Measurements from ENCODE around the gene PCGF3.
"Not testable (repeated sequence)": the region's sequence is repeated elsewhere in the genome, so short reads cannot be mapped to it uniquely, and the experiment has no call there.

The PCGF3 gene

DNA sequence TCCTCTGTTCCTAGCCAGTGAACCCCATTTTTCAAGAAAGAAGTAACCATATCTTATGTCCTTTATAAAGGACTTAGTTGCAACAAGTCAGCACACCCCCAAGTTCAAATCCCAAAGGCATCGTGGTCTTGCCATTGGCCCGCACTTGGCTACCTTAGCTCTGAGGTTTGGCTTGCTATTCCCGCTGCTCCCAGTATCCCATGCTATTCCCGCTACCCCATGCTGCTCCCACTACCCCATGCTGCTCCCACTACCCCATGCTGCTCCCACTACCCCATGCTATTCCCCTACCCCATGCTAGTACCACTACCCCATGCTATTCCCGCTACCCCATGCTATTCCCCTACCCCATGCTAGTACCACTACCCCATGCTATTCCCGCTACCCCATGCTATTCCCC is 37.4 kb upstream of the PCGF3 start:
- not testable (repeated sequence) for DNase-seq

DNA sequence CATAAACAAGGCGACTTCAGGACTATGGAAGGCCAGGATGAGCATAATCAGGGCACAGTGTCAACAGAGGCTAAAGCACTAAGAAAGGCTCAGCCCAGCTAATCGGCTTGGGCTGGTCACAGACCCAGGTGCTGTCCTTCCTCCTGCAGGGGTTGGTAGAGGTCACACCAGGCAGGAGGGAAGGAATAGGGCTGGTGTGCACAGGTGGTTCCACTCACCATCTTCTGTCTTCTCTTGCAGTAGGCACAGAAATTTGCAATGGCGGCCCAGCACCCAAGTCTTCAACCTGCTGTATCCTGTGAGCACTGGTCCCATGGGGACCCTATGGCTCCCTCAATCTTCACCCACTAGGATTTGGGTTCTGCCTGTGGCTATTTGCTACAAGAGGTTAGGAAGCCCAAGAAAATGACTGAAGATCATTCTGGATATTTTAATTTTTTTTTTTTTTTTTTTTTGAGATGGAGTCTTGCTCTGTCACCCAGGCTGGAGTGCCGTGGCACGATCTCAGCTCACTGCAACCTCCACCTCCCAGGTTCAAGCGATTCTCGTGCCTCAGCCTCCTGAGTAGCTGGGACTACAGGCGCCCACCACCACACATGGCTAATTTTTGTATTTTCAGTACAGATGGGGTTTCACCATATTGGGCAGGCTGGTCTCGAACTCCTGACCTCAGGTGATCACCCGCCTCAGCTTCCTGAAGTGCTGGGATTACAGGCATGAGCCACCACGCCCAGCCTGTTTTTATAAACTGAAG is 35.6 kb upstream of the PCGF3 start:
- not testable (repeated sequence) for DNase-seq

DNA sequence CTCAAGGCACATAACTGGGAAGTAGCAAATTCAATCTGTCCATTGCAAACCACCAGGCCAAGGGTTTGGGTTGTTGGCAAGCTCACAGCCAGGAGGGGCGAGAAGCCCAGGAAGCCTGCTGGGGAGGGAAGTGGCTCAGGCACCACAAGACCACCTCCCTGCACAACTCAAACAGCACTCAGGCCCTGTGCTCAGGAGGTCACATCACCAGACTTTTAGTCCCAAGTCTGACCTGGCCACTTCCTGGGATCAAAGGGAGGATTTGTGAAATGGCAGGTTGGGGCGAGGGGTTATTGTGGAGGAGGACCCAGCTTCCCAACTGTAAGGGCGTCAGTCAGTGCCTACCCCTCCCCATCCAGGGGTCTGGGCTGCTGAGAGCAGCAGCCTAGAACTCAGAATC is 33.9 kb upstream of the PCGF3 start:
- DNase-seq = no peak

DNA sequence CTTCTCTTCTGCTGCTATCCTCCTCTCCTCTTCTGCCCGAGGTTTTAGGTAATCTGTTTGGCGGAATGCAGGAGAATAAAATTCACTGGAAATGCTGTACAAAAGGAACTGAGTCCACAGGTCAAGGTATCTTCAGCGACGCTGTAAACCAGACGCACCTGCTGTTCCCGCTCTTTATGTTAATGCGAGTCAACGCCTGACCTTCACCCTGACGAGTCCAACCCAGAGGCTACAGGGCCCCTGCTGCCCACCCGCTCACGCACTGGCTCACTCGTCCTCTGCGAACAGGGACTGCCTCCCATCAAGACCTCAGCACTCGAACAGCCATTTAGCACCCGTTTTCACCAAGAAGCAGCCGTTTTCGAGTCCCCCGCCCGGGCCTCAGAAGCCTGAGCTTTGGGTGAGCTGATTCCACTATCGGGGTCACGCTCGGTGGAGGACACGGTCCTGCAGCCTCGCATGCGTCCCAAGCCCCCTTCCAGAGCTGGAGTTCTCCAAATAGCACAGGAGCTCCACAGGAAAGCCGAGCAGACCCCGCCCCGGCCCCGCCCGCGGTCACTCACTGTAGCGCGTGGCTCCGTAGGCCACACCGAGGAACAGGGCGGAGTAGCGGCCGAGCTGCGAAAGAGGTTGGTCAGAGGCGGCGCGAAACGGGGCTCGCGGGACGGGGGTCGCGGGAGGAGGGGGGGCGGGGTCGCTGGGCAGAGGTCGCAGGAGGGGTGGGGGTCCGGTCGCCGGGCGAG is 32.1 kb upstream of the PCGF3 start:
- no peak for DNase-seq

DNA sequence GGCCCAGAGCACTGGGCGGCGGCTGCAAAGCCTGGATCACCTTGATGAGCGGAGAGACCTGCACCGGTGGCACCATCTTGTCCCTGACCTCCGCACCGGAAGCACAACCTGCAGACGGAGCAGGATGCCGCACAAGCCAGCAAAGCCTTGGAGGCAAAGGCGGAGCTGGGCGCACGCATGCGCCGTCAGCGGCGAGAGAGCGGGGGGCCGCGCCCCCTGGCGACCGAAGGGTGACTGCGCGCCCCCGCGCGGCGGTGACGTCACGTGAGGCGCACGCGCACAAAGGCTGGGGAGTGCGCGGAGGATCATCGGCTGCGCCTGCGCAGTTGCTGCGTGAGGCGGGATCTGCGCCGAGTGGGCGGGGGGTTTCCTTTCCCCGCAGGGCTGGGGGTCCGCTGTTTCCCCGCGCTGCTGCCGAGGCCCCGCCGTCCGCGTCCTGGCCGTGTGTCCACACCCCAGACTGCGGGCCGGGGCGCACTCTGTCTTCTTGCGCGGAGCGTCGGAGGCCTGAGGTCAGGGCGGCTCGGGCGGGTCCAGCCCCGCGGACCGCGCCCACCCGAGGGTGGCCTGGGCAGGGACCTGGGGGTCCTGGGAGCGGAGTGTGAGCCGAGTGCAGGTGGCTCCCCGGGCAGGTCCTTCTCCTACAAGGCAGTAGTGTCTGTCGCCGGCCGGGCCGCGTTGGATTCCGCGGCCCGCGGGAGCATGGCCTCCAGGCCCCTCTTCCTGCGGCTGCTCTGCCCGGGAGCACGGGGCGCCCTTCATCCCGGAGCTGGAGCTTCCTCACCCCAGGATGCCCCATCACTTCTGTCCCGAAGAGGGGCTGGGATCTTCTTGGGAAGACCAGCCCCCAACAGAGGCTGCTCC is 31.2 kb upstream of the PCGF3 start, which contains the start of the genes ATP5ME and MYL5:
ATP5ME (minus strand) TSS at position 105 of the 864 bp plus-strand sequence; CDS start at position 76, 29 bp downstream.
MYL5 (plus strand) TSS at position 371 of the 864 bp plus-strand sequence. CDS start 3,485 bp downstream, outside the sequence.
- peak; percentile 92 for DNase-seq

DNA sequence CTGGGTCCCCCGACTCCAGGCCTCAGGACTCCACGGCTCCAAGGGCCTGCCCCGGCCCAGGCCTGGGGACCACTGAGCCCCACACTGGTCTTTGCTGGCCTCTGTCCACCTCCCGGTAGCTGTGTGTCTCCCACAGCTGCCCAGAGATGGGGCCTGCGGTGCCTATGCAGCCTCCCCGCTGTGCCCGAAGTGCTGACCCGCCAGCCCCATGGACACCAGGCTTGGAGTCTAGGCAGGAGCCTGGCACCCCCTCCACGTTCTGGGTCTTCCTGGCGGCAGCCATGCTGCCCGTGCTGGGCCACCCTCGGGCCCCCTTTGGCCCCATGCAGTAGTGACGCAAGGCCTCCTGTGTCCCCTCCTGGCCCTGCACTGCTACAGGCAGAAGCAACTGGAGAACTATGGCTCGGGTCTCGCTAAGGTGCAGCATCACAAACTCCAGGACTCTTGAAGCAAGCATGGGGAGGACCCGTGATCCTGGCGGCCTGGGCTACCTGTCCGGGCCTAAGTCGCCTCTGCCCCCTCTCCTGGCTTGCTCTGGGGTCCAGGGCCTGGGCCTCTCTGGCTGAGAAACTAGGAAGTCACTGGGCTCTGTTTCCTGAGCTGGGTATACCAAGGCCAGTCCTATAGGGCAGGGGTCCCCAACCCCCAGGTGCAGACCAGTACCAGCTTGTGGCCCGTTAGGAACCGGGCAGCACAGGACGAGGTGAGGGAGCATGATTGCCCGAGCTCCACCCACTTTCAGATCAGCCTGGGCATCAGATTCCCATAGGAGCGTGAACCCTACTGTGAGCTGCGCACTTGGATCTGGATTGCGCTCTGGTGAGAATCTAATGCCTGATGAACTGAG is 30.4 kb upstream of the PCGF3 start:
- no peak for DNase-seq

DNA sequence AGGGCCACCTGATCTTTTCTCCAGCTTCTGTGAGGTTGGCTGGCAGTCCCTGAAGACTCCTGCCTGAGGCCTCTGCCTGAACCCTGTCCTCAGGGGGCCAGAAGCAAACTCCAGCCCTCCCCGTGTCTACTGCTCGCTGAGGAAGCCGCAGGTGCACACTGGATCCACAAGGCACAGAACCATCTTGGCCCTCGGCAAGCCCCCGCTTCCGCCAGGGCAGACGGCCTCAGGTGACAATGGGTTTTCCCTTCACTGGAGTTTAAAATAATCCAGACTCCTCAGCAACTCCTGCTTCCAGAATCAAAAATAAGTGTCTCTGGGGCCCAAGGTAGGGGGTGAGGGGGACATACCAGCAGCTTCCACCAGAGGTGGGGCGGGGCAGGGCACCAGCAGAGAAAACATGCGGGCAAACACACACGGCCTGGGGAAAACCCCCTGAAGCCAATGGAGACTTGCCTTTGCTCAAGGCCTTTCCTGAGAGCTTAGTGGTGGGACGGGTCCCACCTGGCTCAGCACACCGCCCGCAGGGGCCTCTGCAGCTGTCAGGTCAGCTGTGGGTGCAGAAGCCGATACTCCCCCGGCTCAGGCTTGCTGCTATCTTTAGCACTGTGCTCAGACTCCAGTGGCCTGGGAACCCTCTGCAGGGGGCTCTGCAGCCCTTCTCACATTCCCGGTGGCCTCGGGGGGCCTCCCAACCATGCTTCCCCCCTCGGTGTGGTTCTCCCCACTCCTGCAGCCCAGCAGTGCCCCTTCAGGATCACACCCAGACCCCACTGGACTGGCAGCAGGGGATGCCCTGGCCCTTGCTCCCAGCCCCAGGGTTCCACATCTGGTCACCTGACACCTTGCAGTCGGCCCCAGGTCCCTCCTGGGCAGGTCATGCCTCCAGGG is 29.4 kb upstream of the PCGF3 start:
- no peak for DNase-seq

DNA sequence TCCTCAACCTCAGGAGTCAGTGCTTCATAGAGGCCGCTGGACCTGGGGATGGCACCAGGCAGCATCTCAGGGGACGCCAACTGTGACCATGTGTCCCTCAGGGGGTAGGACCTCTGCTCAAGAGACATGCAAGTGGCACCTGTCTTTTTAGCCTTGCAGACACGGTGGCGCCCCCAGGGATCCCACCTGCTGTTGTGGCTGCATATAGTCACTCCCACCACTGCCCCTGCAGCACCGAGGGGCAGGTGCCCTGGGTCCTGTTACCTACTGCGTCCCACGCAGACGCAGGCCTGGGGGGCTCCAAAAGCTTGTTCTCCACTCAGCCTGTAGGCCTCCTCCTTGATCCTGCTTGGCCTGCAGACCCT is 28.8 kb upstream of the PCGF3 start:
- DNase-seq = no peak

DNA sequence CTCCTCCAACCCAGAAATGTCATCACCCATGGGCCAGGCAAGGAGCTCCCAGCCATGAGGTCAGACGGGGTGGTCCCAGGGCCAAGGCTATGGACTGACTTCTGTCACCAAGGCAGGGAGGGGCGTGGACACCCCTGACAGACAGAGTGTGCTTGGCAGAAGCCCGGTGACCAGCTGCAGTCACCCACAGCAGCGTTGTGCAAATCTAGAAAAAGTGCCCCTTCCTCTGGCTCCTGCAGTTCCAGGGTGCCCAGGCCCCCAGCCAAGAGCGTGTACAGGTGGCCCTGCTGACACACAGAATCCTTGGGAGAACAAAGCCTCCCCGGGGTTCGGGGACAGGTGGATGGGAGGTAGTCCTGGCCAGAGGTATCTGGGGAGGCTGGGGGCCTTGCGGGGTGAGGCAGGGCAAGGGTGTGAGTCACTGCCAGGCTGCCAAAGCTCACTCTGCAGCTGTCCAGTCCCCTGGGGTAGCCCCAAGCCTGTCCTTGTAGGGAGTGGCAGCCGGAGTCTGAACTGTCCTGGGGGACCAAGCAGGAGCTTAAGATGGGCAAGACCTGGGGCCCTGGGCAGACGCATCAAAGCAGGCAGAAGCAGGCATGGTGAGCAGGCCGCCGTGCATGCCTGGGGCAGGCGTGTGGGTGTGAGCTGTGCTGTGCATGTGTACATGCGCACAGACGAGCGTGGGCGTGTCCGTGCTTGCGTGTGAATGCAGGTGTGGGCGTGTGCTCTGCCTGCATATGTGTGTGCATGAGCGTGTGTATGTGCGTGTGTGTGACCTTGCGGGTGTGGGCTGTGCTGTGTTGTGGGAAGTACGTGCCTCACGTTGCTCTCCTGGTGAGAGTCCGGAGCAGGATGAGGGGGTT is 28.0 kb upstream of the PCGF3 start:
- DNase-seq = no peak

DNA sequence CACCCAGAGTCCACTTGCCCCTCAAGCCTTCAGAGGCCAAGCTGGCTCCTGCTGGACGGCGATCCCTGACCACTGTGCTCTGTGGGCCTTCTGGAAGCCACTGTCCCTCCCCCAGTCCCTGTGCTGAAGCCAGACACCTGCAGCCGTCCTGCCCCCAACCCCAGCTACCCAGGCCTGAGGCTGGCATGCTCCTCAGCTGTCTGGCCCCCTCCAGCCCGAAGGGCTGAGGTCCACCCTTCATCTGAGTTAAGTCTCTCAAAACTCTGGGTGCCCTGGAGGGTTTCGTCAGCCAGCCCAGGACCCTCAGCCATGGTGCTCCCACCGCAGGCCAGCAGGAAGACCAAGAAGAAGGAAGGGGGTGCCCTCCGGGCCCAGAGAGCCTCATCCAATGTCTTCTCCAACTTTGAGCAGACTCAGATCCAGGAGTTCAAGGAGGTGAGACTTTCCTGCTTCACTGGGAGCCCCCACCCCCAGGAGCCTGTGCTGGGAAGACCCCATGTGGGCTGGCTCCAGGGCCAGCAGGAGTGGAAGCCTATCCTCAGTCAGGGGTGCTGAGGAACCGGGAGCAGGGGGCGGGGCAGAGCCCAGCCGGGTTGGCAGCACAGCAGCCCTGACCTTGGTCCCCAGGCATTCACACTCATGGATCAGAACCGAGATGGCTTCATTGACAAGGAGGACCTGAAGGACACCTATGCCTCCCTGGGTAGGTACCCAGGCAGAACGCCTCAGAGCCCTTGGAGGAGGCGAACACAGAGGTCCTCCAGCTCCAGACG is 27.1 kb upstream of the PCGF3 start:
- no peak for DNase-seq

DNA sequence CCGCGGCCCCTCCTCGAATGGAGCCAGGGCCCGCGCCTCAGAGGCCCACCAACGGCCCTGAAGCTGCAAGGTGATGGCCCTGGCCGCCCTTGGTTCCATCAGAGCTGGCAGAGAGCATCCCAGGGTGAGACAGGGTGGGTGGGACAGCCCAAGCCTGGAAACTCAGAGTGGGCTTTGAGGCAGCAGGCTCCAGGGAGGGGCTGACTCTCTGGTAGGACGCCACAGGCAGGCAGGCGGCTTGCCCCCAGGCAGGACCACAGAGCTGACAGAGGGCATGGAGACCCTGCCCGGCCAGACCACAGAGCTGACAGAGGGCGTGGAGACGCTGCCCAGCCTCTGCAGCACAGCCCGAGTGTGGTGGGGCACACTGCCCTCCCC is 26.5 kb upstream of the PCGF3 start:
- DNase-seq = no peak

DNA sequence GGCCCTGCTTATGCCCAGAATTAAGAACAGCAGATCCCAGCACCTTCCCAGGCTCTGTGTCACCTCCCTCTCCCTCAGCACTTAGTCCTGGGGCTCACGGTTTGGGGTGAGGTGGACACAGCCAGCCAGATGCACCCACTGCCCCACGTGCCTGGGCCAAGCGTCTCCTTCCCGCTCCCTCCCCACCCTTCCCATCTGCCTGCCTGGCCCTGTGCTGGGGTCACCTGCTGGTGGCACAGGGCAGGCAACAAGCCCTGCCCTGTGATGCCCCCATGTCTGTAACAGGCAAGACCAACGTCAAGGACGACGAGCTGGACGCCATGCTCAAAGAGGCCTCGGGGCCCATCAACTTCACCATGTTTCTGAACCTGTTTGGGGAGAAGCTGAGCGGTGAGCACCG is 26.0 kb upstream of the PCGF3 start:
- no peak for DNase-seq

DNA sequence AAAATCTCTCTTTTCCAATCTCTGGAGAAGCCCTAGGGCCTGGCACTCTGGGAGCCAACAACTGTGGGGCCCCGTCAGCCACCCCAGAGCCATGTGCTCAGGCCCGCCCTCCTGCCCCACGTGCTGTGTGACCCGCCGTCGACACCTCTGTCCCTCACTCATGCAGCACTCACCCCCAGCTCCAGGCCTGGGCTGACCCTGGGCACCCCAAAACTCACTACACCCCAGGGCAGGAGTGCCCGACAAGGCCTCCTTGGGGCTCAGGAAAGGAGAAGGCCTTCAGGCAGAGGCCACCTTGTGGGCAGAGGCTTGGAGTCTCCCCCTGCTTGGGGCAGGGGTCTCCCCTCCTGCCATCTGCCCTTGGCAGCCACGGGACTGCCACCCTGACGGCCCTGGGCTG is 25.5 kb upstream of the PCGF3 start:
- DNase-seq = no peak

DNA sequence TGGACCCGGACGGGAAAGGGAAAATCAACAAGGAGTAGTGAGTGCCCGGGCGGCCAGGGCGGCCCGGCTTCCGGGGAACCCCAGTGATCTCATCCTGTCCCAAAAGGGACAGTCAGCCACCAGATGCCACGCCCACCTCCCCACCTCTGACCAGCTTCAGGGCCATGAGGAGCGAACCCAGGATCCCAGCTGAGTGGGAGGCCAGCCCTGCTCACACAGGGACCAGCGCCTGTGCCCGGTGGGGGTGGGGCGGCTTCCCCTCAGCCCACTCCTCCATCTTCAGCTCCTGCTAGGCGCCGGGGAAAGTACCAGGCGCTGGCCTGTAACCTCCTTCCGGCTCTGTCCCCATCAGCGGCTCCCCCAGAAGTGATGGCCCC is 25.1 kb upstream of the PCGF3 start:
- DNase-seq = no peak

DNA sequence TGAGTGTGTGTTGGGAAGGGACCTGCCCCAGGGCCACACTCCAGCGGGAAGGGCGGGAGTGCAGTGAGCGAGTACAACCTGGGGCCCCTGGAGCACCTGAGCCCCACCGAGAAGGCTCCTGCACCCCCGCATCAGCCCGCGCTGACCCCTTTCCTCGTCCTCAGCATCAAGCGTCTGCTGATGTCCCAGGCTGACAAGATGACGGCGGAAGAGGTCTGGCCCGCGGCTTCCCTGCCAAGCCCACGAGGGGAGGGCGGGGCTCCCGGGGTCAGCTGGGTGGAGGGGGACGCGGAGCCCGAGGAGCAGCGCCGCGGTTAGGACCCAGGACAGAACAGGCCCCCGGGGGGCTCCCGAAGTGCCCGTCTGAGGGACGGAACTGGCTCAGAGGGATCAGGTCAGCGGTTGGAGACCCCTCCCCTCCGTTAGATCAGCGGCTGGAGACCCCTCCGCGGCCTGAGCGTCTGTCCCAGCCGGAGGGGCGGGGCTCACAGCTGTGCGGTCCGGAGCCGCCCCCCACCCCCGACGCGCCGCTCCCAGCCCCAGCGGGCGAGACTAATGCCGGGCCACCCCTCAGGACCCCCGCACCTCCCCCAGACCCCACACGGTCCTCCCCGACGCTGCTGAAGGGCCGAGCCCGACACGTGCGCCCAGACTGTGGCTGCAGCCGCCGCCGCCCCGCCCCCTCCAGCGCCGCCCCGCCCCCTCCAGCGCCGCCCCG is 24.5 kb upstream of the PCGF3 start:
- DNase-seq = no peak

DNA sequence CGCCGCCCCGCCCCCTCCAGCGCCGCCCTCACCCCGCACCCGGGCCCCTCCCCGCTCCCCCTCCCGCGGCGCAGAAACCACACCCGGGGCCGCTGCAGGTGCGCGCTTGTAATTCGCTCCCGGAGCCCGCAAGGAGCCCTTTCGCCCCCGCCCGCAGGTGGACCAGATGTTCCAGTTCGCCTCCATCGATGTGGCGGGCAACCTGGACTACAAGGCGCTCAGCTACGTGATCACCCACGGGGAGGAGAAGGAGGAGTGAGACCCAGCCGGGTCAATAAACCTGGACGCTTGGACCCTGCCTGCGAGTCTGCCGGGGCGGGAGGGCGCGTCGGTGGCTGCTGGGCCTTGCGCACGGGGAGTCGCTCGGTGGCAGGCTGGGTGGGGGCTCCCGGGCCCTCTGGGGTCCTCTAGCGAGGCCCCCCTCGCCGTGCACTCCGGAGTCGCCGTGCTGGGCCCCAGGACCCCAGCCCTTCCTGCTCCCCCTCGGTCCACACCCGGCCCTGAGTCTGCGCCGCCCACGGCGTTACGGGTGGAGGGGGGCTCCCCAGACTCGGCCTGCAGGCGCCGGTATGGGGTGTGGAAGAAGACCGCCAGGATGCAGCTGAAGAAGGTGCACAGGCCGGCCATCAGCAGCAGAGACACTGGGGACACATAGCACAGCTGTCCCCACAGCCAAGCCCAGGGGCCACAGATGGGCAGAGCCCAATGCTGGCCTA is 23.7 kb upstream of the PCGF3 start:
- DNase-seq = no peak

DNA sequence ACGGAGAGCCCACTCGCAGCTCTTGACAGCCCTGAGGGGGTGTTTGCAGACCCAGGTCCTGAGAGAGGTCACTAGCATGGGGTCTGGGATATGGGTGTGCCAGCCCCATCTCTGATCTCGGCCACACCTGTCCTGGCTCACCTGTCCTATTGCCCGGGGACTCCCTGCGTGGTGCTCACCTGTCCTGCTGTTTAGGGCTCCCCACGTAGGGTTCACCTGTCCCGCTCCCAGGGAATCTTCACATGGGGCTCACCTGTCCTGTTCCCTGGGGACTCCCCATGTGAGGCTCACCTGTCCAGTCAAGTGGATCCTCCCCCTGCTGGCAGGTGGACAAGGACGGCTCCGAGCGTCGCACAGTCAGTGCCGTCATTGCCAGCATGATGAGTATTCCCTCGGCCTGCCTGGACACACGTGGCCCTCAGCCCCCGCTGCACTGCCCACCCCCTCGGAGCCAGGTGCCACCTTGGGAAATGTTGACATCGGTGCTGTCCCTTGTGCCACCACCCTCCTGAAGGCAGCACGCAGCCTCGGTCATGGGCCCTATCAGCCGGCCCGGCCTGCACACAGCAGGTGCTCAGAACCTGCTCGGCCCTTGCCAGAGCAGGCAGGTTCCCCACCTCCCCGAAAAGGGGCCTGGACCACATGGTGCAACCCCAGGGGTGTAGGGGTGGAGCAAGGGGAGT is 23.0 kb upstream of the PCGF3 start:
- no peak for DNase-seq
